ENCODE measurements around the gene TRPT1.

- TF ChIP-seq CTCF (IDR thresholded peaks at IDR 0.05) (no peak), POLR2A (IDR thresholded peaks at IDR 0.05) (no peak)
These were observed 49.2 kb downstream of the TRPT1 start for GRCh38 chr11:64176751-64177150.
